CD4-positive, alpha-beta memory T cell (primary cell): ENCODE results near the gene ETV6. TPM values are rescaled to one million over a fixed set of nuclear protein-coding genes. Genes with fewer than 3 reads are reported as not detected.

ENCODE experiments used
- CTCF ChIA-PET: fragments of 350-600 bp; sonication (Branson Sonifier 250); formaldehyde crosslinking; loops from one replicate; lab custom pipeline; 2021; ENCODE audit warnings: inconsistent platforms; ENCODE audit not compliant: partially characterized antibody; lab: Charles Lee
- POLR2A ChIA-PET: fragments of 350-600 bp; sonication (Branson Sonifier 250); formaldehyde crosslinking; loops from one replicate; lab custom pipeline; 2021; ENCODE audit not compliant: partially characterized antibody; lab: Charles Lee
- DNase-seq, 5 donors: peaks; one replicate each; pipeline versions ENCODE4 v3.0.0 to v3.0.0-alpha.2; 2020 to 2022; ENCODE audit warnings: mixed read lengths in 1 of 5
- H3K27ac ChIP-seq: one replicate; pipeline ENCODE4 v1.7.0; 2013; ENCODE audit warnings: low read depth, low read length
- H3K27me3 ChIP-seq: 2 replicates; pipeline ENCODE4 v1.7.0; 2013; ENCODE audit warnings: mild to moderate bottlenecking, low read length, moderate library complexity; ENCODE audit not compliant: insufficient read depth
- H3K36me3 ChIP-seq: 2 replicates; pipeline ENCODE4 v1.7.0; 2013; ENCODE audit warnings: mild to moderate bottlenecking, low read length, moderate library complexity; ENCODE audit not compliant: insufficient read depth
- H3K4me1 ChIP-seq: 2 replicates; pipeline ENCODE4 v1.7.0; 2013; ENCODE audit warnings: mild to moderate bottlenecking, low read length, moderate library complexity; ENCODE audit not compliant: insufficient read depth
- H3K4me3 ChIP-seq, 2 donors: one replicate each; pipeline ENCODE4 v1.7.0; 2013; ENCODE audit warnings: low read length in 2 of 2, mild to moderate bottlenecking in 1 of 2
- H3K9me3 ChIP-seq, 2 donors: one replicate each; pipeline ENCODE4 v1.7.0; 2013; ENCODE audit warnings: low read length in 2 of 2, control low read depth in 1 of 2; ENCODE audit not compliant: control insufficient read depth in 1 of 2
- H3K27ac Mint-ChIP-seq, 7 donors: one replicate each; pipeline ENCODE4 v1.8.0; 2020 to 2021; ENCODE audit warnings: mixed read lengths in 7 of 7, mild to moderate bottlenecking in 6 of 7, inconsistent platforms in 3 of 7, moderate library complexity in 3 of 7
- H3K27me3 Mint-ChIP-seq, 2 donors: one replicate each; pipeline ENCODE4 v1.8.0; 2020 to 2021; ENCODE audit warnings: mixed read lengths in 2 of 2
- H3K36me3 Mint-ChIP-seq, 2 donors: one replicate each; pipeline ENCODE4 v1.8.0; 2020 to 2021; ENCODE audit warnings: mixed read lengths in 2 of 2, inconsistent platforms in 1 of 2, mild to moderate bottlenecking in 1 of 2
- H3K4me1 Mint-ChIP-seq, 4 donors: one replicate each; pipeline ENCODE4 v1.8.0; 2020 to 2021; ENCODE audit warnings: mixed read lengths in 4 of 4, mild to moderate bottlenecking in 1 of 4
- H3K4me3 Mint-ChIP-seq, 8 donors: one replicate each; pipeline ENCODE4 v1.8.0; 2020 to 2021; ENCODE audit warnings: mixed read lengths in 8 of 8, mild to moderate bottlenecking in 7 of 8, moderate library complexity in 6 of 8, inconsistent platforms in 3 of 8
- H3K9me3 Mint-ChIP-seq, 8 donors: one replicate each; pipeline ENCODE4 v1.8.0; 2020 to 2021; ENCODE audit warnings: mixed read lengths in 8 of 8, mild to moderate bottlenecking in 5 of 8, inconsistent platforms in 3 of 8, moderate library complexity in 1 of 8
- intact Hi-C: fragments of 100-400 bp; cut with micrococcal nuclease; formaldehyde crosslinking; loops from one replicate; pipeline ENCODE4 v1.15.1; 2023
- polyA plus RNA-seq, 2 donors: library from polyadenylated mRNA; unstranded; fragments of 300-500 nt; fragmentation: Illumina TruSeq; gene quantifications; one replicate each; pipeline ENCODE4 v1.2.3, GENCODE V29; 2021
- total RNA-seq, 2 experiments: library from RNA; stranded (reverse); gene quantifications; one replicate each; pipeline ENCODE4 v1.2.3, GENCODE V29; 2021

ETV6 gene
- total and polyA plus RNA-seq, 4 experiments from 2014 or later = 3.3 to 43.9 (median 25.7) TPM

GRCh38 chr12:11656550-11656949 is 7.1 kb downstream of the ETV6 start:
- Histone ChIP-seq H3K27ac (no peak overlapping the region), H3K4me1 (peaks cover 91% of the 10 kb centered on the region), H3K27me3 (no peaks in the 10 kb centered on the region), H3K4me3 (no peak overlapping the region), H3K9me3 (no peaks in the 10 kb centered on the region), H3K36me3 (no peaks in the 10 kb centered on the region)
- H3K4me3 Mint-ChIP-seq = peak overlapping the region in 3 of 8 donors; percentile 0 to 41 (median 13)
- H3K9me3 Mint-ChIP-seq = peaks cover 0 to 3% (median 0%) of the 10 kb centered on the region in 8 donors
- ChIA-PET CTCF (interaction anchor here (1.2 kb wide), 1 partner anchor 376 kb away, joined by 3 read pairs; no protein-coding TSS in a partner anchor), POLR2A (no interaction called here)
- H3K27me3 Mint-ChIP-seq = no peaks in the 10 kb centered on the region
- peaks cover 8 to 10% of the 10 kb centered on the region in 2 donors for H3K36me3 Mint-ChIP-seq
- H3K4me1 Mint-ChIP-seq = peaks cover 62 to 89% (median 81%) of the 10 kb centered on the region in 4 donors
- peak overlapping the region in 3 of 7 donors; percentile 18 to 73 (median 63) for H3K27ac Mint-ChIP-seq
- no peak for DNase-seq
- intact Hi-C loops = no loop called here

GRCh38 chr12:11657511-11657910 is 8.0 kb downstream of the ETV6 start:
- Mint-ChIP-seq H3K27me3 (no peaks in the 10 kb centered on the region), H3K36me3 (peaks cover 18% of the 10 kb centered on the region in 2 donors), H3K27ac (peak overlapping the region in 2 of 7 donors; percentile 9 to 34), H3K4me1 (peaks cover 63 to 89% (median 82%) of the 10 kb centered on the region in 4 donors), H3K4me3 (peak overlapping the region in 2 of 8 donors; percentile 56 to 60), H3K9me3 (peaks cover 0 to 3% (median 0%) of the 10 kb centered on the region in 8 donors)
- H3K27ac ChIP-seq = no peak overlapping the region
- H3K4me1 ChIP-seq = peaks cover 92% of the 10 kb centered on the region
- CTCF ChIA-PET = interaction anchor here (1.2 kb wide), 1 partner anchor 375 kb away, joined by 3 read pairs; no protein-coding TSS in a partner anchor
- POLR2A ChIA-PET = no interaction called here
- H3K9me3 ChIP-seq = no peaks in the 10 kb centered on the region
- no peaks in the 10 kb centered on the region for H3K27me3 ChIP-seq
- intact Hi-C loops = no loop called here
- H3K4me3 ChIP-seq = no peak overlapping the region
- no peak for DNase-seq
- no peaks in the 10 kb centered on the region for H3K36me3 ChIP-seq

- Histone ChIP-seq H3K9me3 (no peaks in the 10 kb centered on the region), H3K4me3 (no peak overlapping the region), H3K36me3 (no peaks in the 10 kb centered on the region), H3K27me3 (no peaks in the 10 kb centered on the region), H3K4me1 (peaks cover 90% of the 10 kb centered on the region), H3K27ac (no peak overlapping the region)
- Mint-ChIP-seq H3K27ac (peak overlapping the region in 4 of 7 donors; percentile 37 to 68 (median 46)), H3K4me1 (peaks cover 60 to 89% (median 80%) of the 10 kb centered on the region in 4 donors), H3K4me3 (peak overlapping the region in 3 of 8 donors; percentile 11 to 53 (median 22)), H3K36me3 (peaks cover 16 to 18% of the 10 kb centered on the region in 2 donors), H3K9me3 (peaks cover 0 to 3% (median 0%) of the 10 kb centered on the region in 8 donors), H3K27me3 (no peaks in the 10 kb centered on the region)
- DNase-seq = no peak
- CTCF ChIA-PET = no interaction called here
- intact Hi-C loops = no loop called here
- POLR2A ChIA-PET = interaction anchor here (1.3 to 1.7 kb wide), 2 partner anchors 9 to 113 kb away, joined by 3 to 4 read pairs; partner anchors contain the start of gene ETV6
These were observed 9.3 kb downstream of the ETV6 start for GRCh38 chr12:11658791-11659190.

GRCh38 chr12:11660624-11661023 is 11.2 kb downstream of the ETV6 start:
- intact Hi-C loops = no loop called here
- Histone ChIP-seq H3K4me3 (no peak overlapping the region), H3K4me1 (peaks cover 86% of the 10 kb centered on the region), H3K27me3 (no peaks in the 10 kb centered on the region), H3K9me3 (no peaks in the 10 kb centered on the region), H3K36me3 (no peaks in the 10 kb centered on the region), H3K27ac (no peak overlapping the region)
- CTCF ChIA-PET = interaction anchor here (0.7 kb wide), 1 partner anchor 105 kb away, joined by 3 read pairs; no protein-coding TSS in a partner anchor
- DNase-seq = no peak
- POLR2A ChIA-PET = no interaction called here
- H3K27me3 Mint-ChIP-seq = no peaks in the 10 kb centered on the region
- peak overlapping the region in 1 of 7 donors; percentile 24 for H3K27ac Mint-ChIP-seq
- no peak overlapping the region for H3K4me3 Mint-ChIP-seq
- H3K36me3 Mint-ChIP-seq = peaks cover 23 to 26% of the 10 kb centered on the region in 2 donors
- H3K4me1 Mint-ChIP-seq = peaks cover 65 to 91% (median 82%) of the 10 kb centered on the region in 4 donors
- peaks cover 0 to 3% (median 0%) of the 10 kb centered on the region in 8 donors for H3K9me3 Mint-ChIP-seq

GRCh38 chr12:11661491-11662089 is 12.1 kb downstream of the ETV6 start:
- intact Hi-C loops = no loop called here
- peaks cover 66 to 91% (median 80%) of the 10 kb centered on the region in 4 donors for H3K4me1 Mint-ChIP-seq
- H3K27me3 ChIP-seq = no peaks in the 10 kb centered on the region
- H3K36me3 ChIP-seq = no peaks in the 10 kb centered on the region
- ChIA-PET POLR2A (interaction anchor here (2.2 kb wide), 1 partner anchor 11 kb away, joined by 9 read pairs; the partner anchor contains the start of gene ETV6), CTCF (no interaction called here)
- H3K36me3 Mint-ChIP-seq = peaks cover 26 to 27% of the 10 kb centered on the region in 2 donors
- peak overlapping the region in 5 of 7 donors; percentile 11 to 71 (median 38) for H3K27ac Mint-ChIP-seq
- H3K27me3 Mint-ChIP-seq = no peaks in the 10 kb centered on the region
- no peaks in the 10 kb centered on the region for H3K9me3 ChIP-seq
- no peak for DNase-seq
- no peaks in the 10 kb centered on the region for H3K9me3 Mint-ChIP-seq
- H3K27ac ChIP-seq = no peak overlapping the region
- H3K4me3 Mint-ChIP-seq = peak overlapping the region in 6 of 8 donors; percentile 0 to 60 (median 15)
- no peak overlapping the region for H3K4me3 ChIP-seq
- peaks cover 80% of the 10 kb centered on the region for H3K4me1 ChIP-seq

- H3K9me3 ChIP-seq = no peaks in the 10 kb centered on the region
- Mint-ChIP-seq H3K27ac (peak overlapping the region in 3 of 7 donors; percentile 23 to 71 (median 51)), H3K4me1 (peaks cover 63 to 90% (median 79%) of the 10 kb centered on the region in 4 donors), H3K27me3 (no peaks in the 10 kb centered on the region), H3K9me3 (peaks cover 0 to 3% (median 0%) of the 10 kb centered on the region in 8 donors), H3K36me3 (peaks cover 31 to 34% of the 10 kb centered on the region in 2 donors), H3K4me3 (peak overlapping the region in 3 of 8 donors; percentile 10 to 60 (median 19))
- intact Hi-C loops = no loop called here
- DNase-seq = no peak
- ChIA-PET CTCF (no interaction called here), POLR2A (interaction anchor here (1.3 to 2.2 kb wide), 2 partner anchors 9 to 12 kb away, joined by 3 to 9 read pairs; partner anchors contain the start of gene ETV6)
- no peak overlapping the region for H3K4me3 ChIP-seq
- no peaks in the 10 kb centered on the region for H3K36me3 ChIP-seq
- no peaks in the 10 kb centered on the region for H3K27me3 ChIP-seq
- no peak overlapping the region for H3K27ac ChIP-seq
- H3K4me1 ChIP-seq = peaks cover 72% of the 10 kb centered on the region
These were observed 12.9 kb downstream of the ETV6 start for GRCh38 chr12:11662369-11662768.

- Histone ChIP-seq H3K4me1 (peaks cover 64% of the 10 kb centered on the region), H3K27ac (no peak overlapping the region), H3K4me3 (no peak overlapping the region), H3K36me3 (no peaks in the 10 kb centered on the region), H3K9me3 (no peaks in the 10 kb centered on the region), H3K27me3 (no peaks in the 10 kb centered on the region)
- Mint-ChIP-seq H3K4me3 (no peak overlapping the region), H3K9me3 (peaks cover 0 to 3% (median 0%) of the 10 kb centered on the region in 8 donors), H3K27me3 (no peaks in the 10 kb centered on the region), H3K27ac (peak overlapping the region in 2 of 7 donors; percentile 11 to 15), H3K36me3 (peaks cover 31 to 34% of the 10 kb centered on the region in 2 donors), H3K4me1 (peaks cover 57 to 87% (median 75%) of the 10 kb centered on the region in 4 donors)
- no peak for DNase-seq
- intact Hi-C loops = no loop called here
- CTCF ChIA-PET = interaction anchor here (0.6 kb wide), 1 partner anchor 8 kb away, joined by 3 read pairs; no protein-coding TSS in a partner anchor
- POLR2A ChIA-PET = interaction anchor here (1.0 to 2.2 kb wide), 3 partner anchors 8 to 13 kb away, joined by 3 to 9 read pairs (median 3); partner anchors contain the start of gene ETV6
These were observed 13.7 kb downstream of the ETV6 start for GRCh38 chr12:11663130-11663529.
